HepG2 (cell line): Measurements from ENCODE around the gene PTPN14. TPM values are rescaled to one million over a fixed set of nuclear protein-coding genes. Genes with fewer than 3 reads are reported as not detected.

Source experiments
- BORCS8-MEF2B ChIP-seq: sonication (generic); formaldehyde crosslinking; IDR thresholded peaks from 2 replicates; pipeline ENCODE4 v1.8.0; 2022; ENCODE audit warnings: mild to moderate bottlenecking, missing genetic modification reagents
- CENPBD1 ChIP-seq: sonication (generic); formaldehyde crosslinking; IDR thresholded peaks from 2 replicates; pipeline ENCODE4 v1.8.0; 2022; ENCODE audit warnings: missing genetic modification reagents, low read depth, mild to moderate bottlenecking, borderline replicate concordance
- DDIT3 ChIP-seq: sonication (generic); formaldehyde crosslinking; IDR thresholded peaks from 2 replicates; pipeline ENCODE4 v1.4.0; 2020; ENCODE audit warnings: mild to moderate bottlenecking, missing genetic modification reagents
- E2F1 ChIP-seq: sonication (generic); formaldehyde crosslinking; IDR thresholded peaks from 2 replicates; pipeline ENCODE4 v1.5.0; 2020; ENCODE audit warnings: missing genetic modification reagents
- GPN1 ChIP-seq: sonication (generic); formaldehyde crosslinking; IDR thresholded peaks from 2 replicates; pipeline ENCODE4 v1.5.1; 2020; ENCODE audit warnings: missing genetic modification reagents, borderline replicate concordance
- HDAC1 ChIP-seq: sonication (generic); formaldehyde crosslinking; IDR thresholded peaks from 2 replicates; pipeline ENCODE4 v1.5.1; 2020; ENCODE audit warnings: mild to moderate bottlenecking, missing genetic modification reagents
- HHEX ChIP-seq: IDR thresholded peaks from 2 replicates; pipeline ENCODE4 v1.6.1; 2016; ENCODE audit warnings: control low read depth
- HNRNPLL ChIP-seq: fragments of 200-400 bp; formaldehyde crosslinking; IDR thresholded peaks from 2 replicates; pipeline ENCODE4 v1.6.1; 2017; ENCODE audit warnings: mild to moderate bottlenecking, low read depth, low read length; ENCODE audit not compliant: poor library complexity, severe bottlenecking
- KIAA2018 ChIP-seq: sonication (generic); formaldehyde crosslinking; IDR thresholded peaks from 2 replicates; pipeline ENCODE4 v1.5.0; 2020; ENCODE audit warnings: mild to moderate bottlenecking, missing genetic modification reagents, borderline replicate concordance
- MEIS2 ChIP-seq: sonication (generic); formaldehyde crosslinking; IDR thresholded peaks from 2 replicates; pipeline ENCODE4 v1.9.0; 2021; ENCODE audit warnings: mild to moderate bottlenecking, missing genetic modification reagents
- NFE2L2 ChIP-seq: fragments of 150-350 bp; IDR thresholded peaks from 2 replicates; pipeline ENCODE4 v1.6.1; 2014; ENCODE audit warnings: low read length
- PLSCR1 ChIP-seq: sonication (generic); formaldehyde crosslinking; IDR thresholded peaks from 2 replicates; pipeline ENCODE4 v1.5.0; 2020; ENCODE audit warnings: missing genetic modification reagents, mild to moderate bottlenecking, borderline replicate concordance
- SAP130 ChIP-seq: IDR thresholded peaks from 2 replicates; pipeline ENCODE4 v1.6.1; 2016; ENCODE audit warnings: low read depth
- TEAD2 ChIP-seq: sonication (generic); formaldehyde crosslinking; IDR thresholded peaks from 2 replicates; pipeline ENCODE4 v1.9.0; 2021; ENCODE audit warnings: missing genetic modification reagents
- YY1 ChIP-seq: IDR thresholded peaks from 2 replicates; pipeline ENCODE4 v1.6.1; 2011; ENCODE audit warnings: low read length, low read depth, moderate library complexity, mild to moderate bottlenecking; ENCODE audit not compliant: insufficient read depth, insufficient replicate concordance
- ZNF101 ChIP-seq: sonication (generic); formaldehyde crosslinking; IDR thresholded peaks from 2 replicates; pipeline ENCODE4 v1.4.0; 2020; ENCODE audit warnings: mild to moderate bottlenecking, low read depth, missing genetic modification reagents, borderline replicate concordance
- ZNF282 ChIP-seq: fragments of 450-650 bp; IDR thresholded peaks from 2 replicates; pipeline ENCODE4 v1.6.1; 2018; ENCODE audit not compliant: partially characterized antibody
- ZNF7 ChIP-seq: IDR thresholded peaks from 2 replicates; pipeline ENCODE4 v1.6.1; 2016; ENCODE audit warnings: missing biosample characterization, missing genetic modification reagents
- ZNF713 ChIP-seq: sonication (generic); formaldehyde crosslinking; IDR thresholded peaks from 2 replicates; pipeline ENCODE4 v1.4.0; 2020; ENCODE audit warnings: mild to moderate bottlenecking, missing genetic modification reagents
- polyA plus RNA-seq, 8 experiments: library from polyadenylated mRNA; depleted of rRNA in 3 of 8; stranded (reverse) in 7 of 8; unstranded in 1 of 8; fragments of >200 nt; fragmentation: Illumina TruSeq in 4 of 8; extraction: Trizol in 4 of 8; gene quantifications; 2 replicates each; pipeline versions ENCODE4 v1.2.1 to v1.2.3, GENCODE V29; 2011 to 2016; ENCODE audit warnings: low read depth in 4 of 8, missing spikeins in 1 of 8, mixed read lengths in 1 of 8; ENCODE audit not compliant: insufficient read depth in 1 of 8
- total RNA-seq, 5 experiments: library from RNA; depleted of rRNA; stranded (reverse); fragments of >200 nt; fragmentation: Illumina TruSeq; extraction: Trizol; gene quantifications; 2 replicates each; pipeline ENCODE4 v1.2.3, GENCODE V29; 2016; ENCODE audit warnings: low read depth in 1 of 5

Gene PTPN14
- total and polyA plus RNA-seq, 2 of the 13 experiments (the other 11 are each of a cell fraction or from before 2014, with no cell fraction given), result 3.9 to 4.7 TPM

- TF ChIP-seq E2F1 (no peak), HDAC1 (peak; percentile 63), HHEX (CRISPR knock-in tag) (no peak), MEIS2 (CRISPR knock-in tag) (peak; percentile 53; the same call in 1 of the 2 replicates), ZNF282 (no peak), ZNF7 (no peak), ZNF101 (CRISPR knock-in tag) (no peak), KIAA2018 (CRISPR knock-in tag) (no peak), CENPBD1 (CRISPR knock-in tag) (no peak), HNRNPLL (no peak), DDIT3 (CRISPR knock-in tag) (no peak), NFE2L2 (no peak), ZNF713 (CRISPR knock-in tag) (no peak), GPN1 (no peak), PLSCR1 (no peak), YY1 (no peak), BORCS8-MEF2B (CRISPR knock-in tag) (no peak), TEAD2 (CRISPR knock-in tag) (no peak), SAP130 (CRISPR knock-in tag) (peak; percentile 71)
Observed at GRCh38 chr1:214439352-214440119, 111.9 kb downstream of the PTPN14 start (continued).
